GM12873 (cell line): ENCODE measurements around the gene CFAP20DC.

Experiments used
- TF ChIP-seq, protein P1 (sequence below): IDR thresholded peaks from 2 replicates; pipeline ENCODE4 v1.5.1; 2012; ENCODE audit warnings: low read depth, mild to moderate bottlenecking, moderate library complexity, low read length, control low read depth; ENCODE audit not compliant: insufficient read depth; ENCODE audit errors: missing control alignments

The CFAP20DC gene

GRCh38 chr3:58697561-58697960 lies 352.3 kb downstream of the CFAP20DC start:
- TF ChIP-seq, protein P1, sequence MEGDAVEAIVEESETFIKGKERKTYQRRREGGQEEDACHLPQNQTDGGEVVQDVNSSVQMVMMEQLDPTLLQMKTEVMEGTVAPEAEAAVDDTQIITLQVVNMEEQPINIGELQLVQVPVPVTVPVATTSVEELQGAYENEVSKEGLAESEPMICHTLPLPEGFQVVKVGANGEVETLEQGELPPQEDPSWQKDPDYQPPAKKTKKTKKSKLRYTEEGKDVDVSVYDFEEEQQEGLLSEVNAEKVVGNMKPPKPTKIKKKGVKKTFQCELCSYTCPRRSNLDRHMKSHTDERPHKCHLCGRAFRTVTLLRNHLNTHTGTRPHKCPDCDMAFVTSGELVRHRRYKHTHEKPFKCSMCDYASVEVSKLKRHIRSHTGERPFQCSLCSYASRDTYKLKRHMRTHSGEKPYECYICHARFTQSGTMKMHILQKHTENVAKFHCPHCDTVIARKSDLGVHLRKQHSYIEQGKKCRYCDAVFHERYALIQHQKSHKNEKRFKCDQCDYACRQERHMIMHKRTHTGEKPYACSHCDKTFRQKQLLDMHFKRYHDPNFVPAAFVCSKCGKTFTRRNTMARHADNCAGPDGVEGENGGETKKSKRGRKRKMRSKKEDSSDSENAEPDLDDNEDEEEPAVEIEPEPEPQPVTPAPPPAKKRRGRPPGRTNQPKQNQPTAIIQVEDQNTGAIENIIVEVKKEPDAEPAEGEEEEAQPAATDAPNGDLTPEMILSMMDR, result no peak

DNA sequence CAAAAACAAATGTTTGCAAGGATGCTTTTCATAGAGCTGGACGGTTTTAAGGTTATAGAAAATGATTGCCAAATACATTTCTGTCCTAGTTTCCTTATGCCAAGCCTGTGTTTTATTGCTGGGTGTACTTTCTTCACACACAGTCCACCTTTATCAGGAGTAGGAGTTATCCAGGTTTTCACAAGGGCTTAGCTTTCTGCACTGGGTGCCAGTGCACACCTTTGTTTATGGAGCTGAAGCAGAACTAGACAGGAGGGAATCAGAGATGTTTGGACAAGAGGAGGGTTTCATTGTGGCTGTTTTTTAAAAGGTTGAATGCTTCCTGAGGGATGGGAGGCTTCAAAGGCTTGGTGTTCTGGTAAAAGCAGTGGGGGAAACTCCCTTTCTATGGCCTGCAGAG lies 353.7 kb downstream of the CFAP20DC start:
- TF ChIP-seq, protein P1, result no peak

DNA sequence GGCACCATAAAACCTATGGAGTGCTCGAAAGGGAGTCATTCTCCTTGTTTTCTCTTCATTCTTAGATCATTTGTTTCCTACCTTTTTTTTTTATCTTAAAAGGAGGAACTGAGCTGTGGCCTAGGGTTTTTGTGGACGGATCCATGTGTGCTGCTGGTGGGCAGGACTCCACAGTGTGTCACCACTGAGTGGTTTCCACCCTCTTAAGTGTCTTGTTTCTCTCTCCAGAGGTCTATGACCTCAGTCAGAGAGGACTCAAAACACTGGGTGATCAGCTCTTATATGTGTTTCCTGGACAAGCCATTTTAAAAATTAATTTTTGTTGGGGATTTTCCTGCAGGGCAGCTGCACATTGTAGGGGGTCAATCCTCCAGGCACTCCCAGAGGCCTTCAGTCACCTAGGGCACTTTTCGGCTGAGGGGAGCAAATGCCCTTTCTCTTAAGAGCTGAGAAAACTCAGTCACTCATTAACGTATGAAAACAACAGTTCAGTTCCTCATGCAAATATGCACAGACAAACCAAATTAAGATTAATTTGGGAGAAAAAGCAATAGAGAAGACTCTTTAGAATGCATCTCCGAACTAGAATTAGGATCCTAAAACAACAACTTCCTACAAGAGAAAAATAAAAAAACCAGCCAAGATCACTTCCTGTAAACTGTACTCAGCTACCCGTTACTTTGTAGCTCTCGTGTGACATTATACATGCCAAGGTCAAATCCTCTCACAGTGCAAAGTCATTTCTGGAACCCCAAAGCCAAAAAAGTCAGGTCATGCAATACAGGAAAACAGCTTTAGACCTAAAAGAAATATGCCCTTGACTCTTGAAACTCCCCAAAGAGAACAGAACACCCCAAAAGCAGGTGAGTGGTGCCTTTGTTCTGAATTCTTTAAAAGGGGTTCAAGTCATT lies 355.6 kb downstream of the CFAP20DC start:
- TF ChIP-seq, protein P1, result no peak

- TF ChIP-seq, protein P1, result no peak
Observed at GRCh38 chr3:58692484-58692883, 357.3 kb downstream of the CFAP20DC start.
